ENCODE data around the gene SMG9. TPM values are rescaled to one million over a fixed set of nuclear protein-coding genes. Genes with fewer than 3 reads are reported as not detected.

The SMG9 gene
- polyA plus RNA-seq, 1 of the 3 experiments (the other 2 are of a cell fraction) = 24.3 TPM

- CTCF ChIA-PET = interaction anchor here (0.6 to 5.2 kb wide), 31 partner anchors 8 to 230 kb away, joined by 3 to 79 read pairs (median 5); partner anchors contain the start of genes LYPD5 and SMG9
- Histone ChIP-seq H3F3A (replicated peaks; ENCODE audit: insufficient read depth) (peaks cover 8% of the 10 kb centered on the region), H3K9me2 (no peaks in the 10 kb centered on the region), H3K4me2 (peak overlapping the region; percentile 71; the same call in 1 of the 2 replicates), H3K9ac (no peak overlapping the region), H3K27ac (ENCODE audit: low read depth in 2 of 2, low read length in 1 of 2) (peak overlapping the region in 1 of 2 experiments; percentile 60; a peak in 2 of 4 replicates), H4K20me1 (ENCODE audit: insufficient read depth) (no peaks in the 10 kb centered on the region), H3K4me1 (ENCODE audit: control insufficient read depth in 1 of 2, insufficient read depth in 2 of 2, low read depth in 1 of 2, low read length in 1 of 2) (peaks cover 3 to 20% of the 10 kb centered on the region in 2 experiments; a peak in 3 of 4 replicates), H3K9me3 (no peaks in the 10 kb centered on the region), H3K27me3 (ENCODE audit: insufficient read depth) (no peaks in the 10 kb centered on the region), H2AFZ (ENCODE audit: low read depth) (0 out of 2 replicates have a peak overlapping the region, but pooled peaks have one; percentile 80), H3K36me3 (replicated peaks in 1 of 2; ENCODE audit: control insufficient read depth in 1 of 2, insufficient read depth in 2 of 2, low read length in 1 of 2) (no peaks in the 10 kb centered on the region), H3K79me2 (ENCODE audit: insufficient read depth) (no peaks in the 10 kb centered on the region), H3K4me3 (ENCODE audit: low read depth in 2 of 2, low read length in 1 of 2) (no peak overlapping the region; a peak in 1 of 4 replicates)
- DNase-seq = peak; percentile 84
- POLR2A ChIA-PET = interaction anchor here (0.6 kb wide), 1 partner anchor 48 kb away, joined by 3 read pairs; no protein-coding TSS in a partner anchor
- 10% methylated on average over 9 of the region's 10 CpGs for WGBS (ENCODE audit: low lambda C conversion rate)
- no peak for TF ChIP-seq ELF1 (IDR thresholded peaks at IDR 0.05)
- TF ChIP-seq TCF12 (IDR thresholded peaks at IDR 0.05) = no peak
- no peak for TF ChIP-seq NRF1 (IDR thresholded peaks at IDR 0.05; ENCODE audit: low read depth, low read length)
- TF ChIP-seq NFIC (IDR thresholded peaks at IDR 0.05; ENCODE audit: borderline replicate concordance) = peak; percentile 35; the same call in 1 of the 2 replicates
- no peak for TF ChIP-seq RXRA (IDR thresholded peaks at IDR 0.05; ENCODE audit: borderline replicate concordance, low read depth)
- TF ChIP-seq FOXJ3 (CRISPR knock-in tag; IDR thresholded peaks at IDR 0.05) = no peak
- TF ChIP-seq SMC3 (IDR thresholded peaks at IDR 0.05; ENCODE audit: low read depth, low read length) = peak; percentile 87
- TF ChIP-seq JUND (IDR thresholded peaks at IDR 0.05) = no peak
- no peak for TF ChIP-seq MXI1 (IDR thresholded peaks at IDR 0.05; ENCODE audit: low read depth, low read length)
- peak; percentile 59 for TF ChIP-seq REST (IDR thresholded peaks at IDR 0.05; ENCODE audit: low read depth, low read length)
- TF ChIP-seq ZBTB33 (IDR thresholded peaks at IDR 0.05; ENCODE audit: borderline replicate concordance, low read depth) = no peak
- no peak for TF ChIP-seq SIN3A (IDR thresholded peaks at IDR 0.05; ENCODE audit: borderline replicate concordance, low read depth, low read length)
- TF ChIP-seq PBX3 (IDR thresholded peaks at IDR 0.05) = no peak
- TF ChIP-seq USF1 (IDR thresholded peaks at IDR 0.05; ENCODE audit: borderline replicate concordance, low read depth) = no peak
- no peak for TF ChIP-seq TAF1 (IDR thresholded peaks at IDR 0.05; ENCODE audit: borderline replicate concordance, low read depth, low read length)
- no peak; the same call in 1 of the 2 replicates for TF ChIP-seq FOSL2 (IDR thresholded peaks at IDR 0.05; ENCODE audit: borderline replicate concordance, low read depth)
- TF ChIP-seq GABPA (IDR thresholded peaks at IDR 0.05; ENCODE audit: low read depth) = no peak
- peak; percentile 40; the same call in 1 of the 2 replicates for TF ChIP-seq RCOR1 (IDR thresholded peaks at IDR 0.05; ENCODE audit: low read length)
- TF ChIP-seq CTCF (IDR thresholded peaks at IDR 0.05) = peak; percentile 99
- TF ChIP-seq RFX5 (IDR thresholded peaks at IDR 0.05; ENCODE audit: low read length) = no peak
- no peak for TF ChIP-seq GATA2 (CRISPR knock-in tag; IDR thresholded peaks at IDR 0.05)
- no peak for TF ChIP-seq IRF3 (IDR thresholded peaks at IDR 0.05; ENCODE audit: low read depth, low read length)
Measured at GRCh38 chr19:43784981-43785808, 30.4 kb upstream of the SMG9 start.

Measured in SK-N-SH (cell line).